ENCODE data around the gene CYP11A1.

DNA sequence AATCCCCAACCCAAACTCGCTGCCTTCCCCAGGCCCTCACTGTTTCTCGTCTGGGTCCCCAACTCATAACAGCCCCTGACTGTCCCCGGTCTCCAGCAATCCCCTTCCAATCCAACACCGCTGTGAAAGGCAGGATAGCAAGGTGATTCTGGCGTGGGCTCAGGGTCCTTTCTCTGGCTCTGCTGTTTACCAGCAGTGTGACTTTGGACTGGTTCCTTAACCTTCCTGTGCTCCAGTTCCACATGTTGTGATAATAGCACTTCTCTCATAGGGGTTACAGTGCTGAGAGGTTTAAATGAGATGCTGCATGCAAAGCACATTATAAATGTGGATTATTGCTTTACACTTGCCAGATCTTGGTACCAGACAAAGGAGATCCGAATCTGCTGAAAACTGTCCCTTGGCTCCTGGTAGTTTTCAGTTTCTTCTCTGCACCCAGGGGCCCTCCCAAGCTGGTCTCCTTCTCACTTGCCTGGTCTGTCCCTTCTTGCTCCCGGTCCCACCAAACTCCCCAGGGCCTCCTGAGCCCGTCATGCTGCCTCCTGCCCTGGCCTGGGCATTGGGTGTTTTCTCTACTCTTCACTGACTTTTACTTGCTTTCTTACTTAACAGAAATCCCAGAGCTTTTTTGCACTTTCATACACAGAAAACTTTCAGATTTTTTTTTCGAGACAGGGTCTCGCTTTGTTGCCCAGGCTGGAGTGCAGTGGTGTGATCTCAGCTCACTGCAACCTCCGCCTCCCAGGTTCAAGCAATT is 26.8 kb upstream of the CYP11A1 start:
- TF ChIP-seq CEBPB (IDR thresholded peaks at IDR 0.05): no peak
- no peak for TF ChIP-seq POLR2AphosphoS2 (conservative IDR thresholded peaks at IDR 0.05; ENCODE audit: low read length)
- TF ChIP-seq SMC3 (IDR thresholded peaks at IDR 0.05): no peak
- TF ChIP-seq, protein P1, sequence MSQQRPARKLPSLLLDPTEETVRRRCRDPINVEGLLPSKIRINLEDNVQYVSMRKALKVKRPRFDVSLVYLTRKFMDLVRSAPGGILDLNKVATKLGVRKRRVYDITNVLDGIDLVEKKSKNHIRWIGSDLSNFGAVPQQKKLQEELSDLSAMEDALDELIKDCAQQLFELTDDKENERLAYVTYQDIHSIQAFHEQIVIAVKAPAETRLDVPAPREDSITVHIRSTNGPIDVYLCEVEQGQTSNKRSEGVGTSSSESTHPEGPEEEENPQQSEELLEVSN (IDR thresholded peaks at IDR 0.05; ENCODE audit: borderline replicate concordance, low read depth): no peak
- TF ChIP-seq, protein P2, sequence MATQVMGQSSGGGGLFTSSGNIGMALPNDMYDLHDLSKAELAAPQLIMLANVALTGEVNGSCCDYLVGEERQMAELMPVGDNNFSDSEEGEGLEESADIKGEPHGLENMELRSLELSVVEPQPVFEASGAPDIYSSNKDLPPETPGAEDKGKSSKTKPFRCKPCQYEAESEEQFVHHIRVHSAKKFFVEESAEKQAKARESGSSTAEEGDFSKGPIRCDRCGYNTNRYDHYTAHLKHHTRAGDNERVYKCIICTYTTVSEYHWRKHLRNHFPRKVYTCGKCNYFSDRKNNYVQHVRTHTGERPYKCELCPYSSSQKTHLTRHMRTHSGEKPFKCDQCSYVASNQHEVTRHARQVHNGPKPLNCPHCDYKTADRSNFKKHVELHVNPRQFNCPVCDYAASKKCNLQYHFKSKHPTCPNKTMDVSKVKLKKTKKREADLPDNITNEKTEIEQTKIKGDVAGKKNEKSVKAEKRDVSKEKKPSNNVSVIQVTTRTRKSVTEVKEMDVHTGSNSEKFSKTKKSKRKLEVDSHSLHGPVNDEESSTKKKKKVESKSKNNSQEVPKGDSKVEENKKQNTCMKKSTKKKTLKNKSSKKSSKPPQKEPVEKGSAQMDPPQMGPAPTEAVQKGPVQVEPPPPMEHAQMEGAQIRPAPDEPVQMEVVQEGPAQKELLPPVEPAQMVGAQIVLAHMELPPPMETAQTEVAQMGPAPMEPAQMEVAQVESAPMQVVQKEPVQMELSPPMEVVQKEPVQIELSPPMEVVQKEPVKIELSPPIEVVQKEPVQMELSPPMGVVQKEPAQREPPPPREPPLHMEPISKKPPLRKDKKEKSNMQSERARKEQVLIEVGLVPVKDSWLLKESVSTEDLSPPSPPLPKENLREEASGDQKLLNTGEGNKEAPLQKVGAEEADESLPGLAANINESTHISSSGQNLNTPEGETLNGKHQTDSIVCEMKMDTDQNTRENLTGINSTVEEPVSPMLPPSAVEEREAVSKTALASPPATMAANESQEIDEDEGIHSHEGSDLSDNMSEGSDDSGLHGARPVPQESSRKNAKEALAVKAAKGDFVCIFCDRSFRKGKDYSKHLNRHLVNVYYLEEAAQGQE (IDR thresholded peaks at IDR 0.05): no peak
- TF ChIP-seq RAD21 (conservative IDR thresholded peaks at IDR 0.05 in 1 of 2, IDR thresholded peaks at IDR 0.05 in 1 of 2): no peak
- TF ChIP-seq EP300 (IDR thresholded peaks at IDR 0.05): no peak
- TF ChIP-seq, protein P3, sequence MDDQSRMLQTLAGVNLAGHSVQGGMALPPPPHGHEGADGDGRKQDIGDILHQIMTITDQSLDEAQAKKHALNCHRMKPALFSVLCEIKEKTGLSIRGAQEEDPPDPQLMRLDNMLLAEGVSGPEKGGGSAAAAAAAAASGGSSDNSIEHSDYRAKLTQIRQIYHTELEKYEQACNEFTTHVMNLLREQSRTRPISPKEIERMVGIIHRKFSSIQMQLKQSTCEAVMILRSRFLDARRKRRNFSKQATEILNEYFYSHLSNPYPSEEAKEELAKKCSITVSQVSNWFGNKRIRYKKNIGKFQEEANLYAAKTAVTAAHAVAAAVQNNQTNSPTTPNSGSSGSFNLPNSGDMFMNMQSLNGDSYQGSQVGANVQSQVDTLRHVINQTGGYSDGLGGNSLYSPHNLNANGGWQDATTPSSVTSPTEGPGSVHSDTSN (IDR thresholded peaks at IDR 0.05): no peak
